GM18909 (cell line): Measurements from ENCODE around the gene RPUSD1.
"Not testable (repeated sequence)": the region's sequence is repeated elsewhere in the genome, so short reads cannot be mapped to it uniquely, and the experiment has no call there.

Experiments
- ATAC-seq: cut with Tn5 transposase; IDR thresholded peaks from one replicate; pipeline ENCODE4 v1.9.1; 2021; ENCODE audit warnings: mild to moderate bottlenecking; ENCODE audit not compliant: unreplicated experiment, poor library complexity

Gene RPUSD1

GRCh38 chr16:754121-754607, 34.0 kb downstream of the RPUSD1 start:
- not testable (repeated sequence) for ATAC-seq

DNA sequence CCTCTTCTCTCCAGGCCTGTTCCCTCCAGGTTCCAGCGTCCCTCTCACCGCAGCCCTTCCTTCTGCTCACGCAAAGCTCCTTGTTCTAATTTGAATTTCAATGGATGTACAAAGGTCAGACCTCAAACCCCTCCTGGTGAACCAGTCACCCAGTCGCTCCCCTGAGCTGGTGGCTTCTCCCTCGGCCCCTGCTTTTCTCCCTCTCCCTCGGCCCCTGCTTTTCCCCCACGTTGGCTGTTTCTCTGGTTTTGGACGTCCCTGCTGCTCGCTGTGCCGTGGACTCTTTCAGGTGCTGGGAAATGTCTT, 36.2 kb downstream of the RPUSD1 start:
- ATAC-seq: no peak

GRCh38 chr16:751152-752006, 36.8 kb downstream of the RPUSD1 start:
- ATAC-seq: no peak

DNA sequence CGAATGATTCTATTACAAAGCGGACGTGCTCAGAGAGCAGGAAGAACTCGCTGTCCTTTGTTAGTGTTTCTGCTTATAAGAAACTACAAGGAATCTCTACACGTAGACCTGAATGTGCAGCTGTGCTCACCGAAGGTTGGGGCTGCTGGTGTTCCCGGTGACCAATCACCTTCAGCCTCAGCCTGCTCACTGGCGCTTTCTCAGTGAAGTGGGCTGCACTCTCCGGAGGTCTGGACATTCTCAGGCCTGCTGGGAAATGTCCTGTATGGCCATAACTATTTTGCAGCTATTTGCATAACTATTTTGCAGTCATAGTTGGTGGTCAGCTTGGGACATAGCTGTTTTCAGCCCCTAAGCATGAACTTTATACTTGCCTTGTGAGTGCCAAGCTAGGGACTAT, 37.7 kb downstream of the RPUSD1 start:
- ATAC-seq: no peak

DNA sequence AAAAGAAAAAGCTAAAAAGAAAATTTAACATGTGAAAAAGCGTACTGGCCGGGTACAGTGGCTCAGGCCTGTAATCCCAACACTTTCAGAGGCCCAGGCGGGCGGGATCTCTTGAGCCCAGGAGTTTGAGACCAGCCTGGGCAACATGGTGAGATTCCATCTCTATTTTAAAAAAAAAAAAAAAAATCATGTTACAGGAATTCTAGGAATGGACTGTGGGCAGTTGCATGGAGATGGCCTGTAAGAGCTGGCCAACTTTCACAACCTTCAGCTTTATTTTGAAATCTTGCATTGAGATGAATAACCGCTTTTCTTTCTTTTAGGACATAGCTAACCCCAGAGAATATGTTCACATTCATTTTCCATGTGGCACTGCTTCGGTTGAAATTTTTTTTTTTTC, 39.2 kb downstream of the RPUSD1 start:
- ATAC-seq: no peak

- ATAC-seq: no peak
Observed at GRCh38 chr16:747978-748746, 40.0 kb downstream of the RPUSD1 start.

GRCh38 chr16:746637-747036, 41.5 kb downstream of the RPUSD1 start:
- ATAC-seq: no peak

DNA sequence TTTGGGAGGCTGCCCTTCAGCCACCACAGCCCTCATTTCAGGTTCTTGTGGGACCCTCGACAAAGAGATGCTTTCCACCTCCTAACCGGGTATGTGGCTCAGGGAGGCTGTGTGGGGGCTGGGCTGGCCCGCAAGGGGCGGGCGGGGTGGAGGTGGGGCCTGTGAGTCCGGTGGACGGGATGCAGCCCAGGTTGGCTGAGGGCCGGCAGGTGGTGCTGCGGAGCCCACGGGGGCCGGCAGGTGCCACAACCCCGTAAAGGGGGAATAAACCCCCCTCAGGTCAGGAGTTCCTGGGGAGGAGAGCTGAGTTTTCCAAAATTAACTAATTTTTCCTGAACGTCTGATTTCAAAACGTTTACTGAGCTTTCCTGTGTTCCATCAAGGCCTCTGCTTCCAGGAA, 42.4 kb downstream of the RPUSD1 start:
- no peak for ATAC-seq

DNA sequence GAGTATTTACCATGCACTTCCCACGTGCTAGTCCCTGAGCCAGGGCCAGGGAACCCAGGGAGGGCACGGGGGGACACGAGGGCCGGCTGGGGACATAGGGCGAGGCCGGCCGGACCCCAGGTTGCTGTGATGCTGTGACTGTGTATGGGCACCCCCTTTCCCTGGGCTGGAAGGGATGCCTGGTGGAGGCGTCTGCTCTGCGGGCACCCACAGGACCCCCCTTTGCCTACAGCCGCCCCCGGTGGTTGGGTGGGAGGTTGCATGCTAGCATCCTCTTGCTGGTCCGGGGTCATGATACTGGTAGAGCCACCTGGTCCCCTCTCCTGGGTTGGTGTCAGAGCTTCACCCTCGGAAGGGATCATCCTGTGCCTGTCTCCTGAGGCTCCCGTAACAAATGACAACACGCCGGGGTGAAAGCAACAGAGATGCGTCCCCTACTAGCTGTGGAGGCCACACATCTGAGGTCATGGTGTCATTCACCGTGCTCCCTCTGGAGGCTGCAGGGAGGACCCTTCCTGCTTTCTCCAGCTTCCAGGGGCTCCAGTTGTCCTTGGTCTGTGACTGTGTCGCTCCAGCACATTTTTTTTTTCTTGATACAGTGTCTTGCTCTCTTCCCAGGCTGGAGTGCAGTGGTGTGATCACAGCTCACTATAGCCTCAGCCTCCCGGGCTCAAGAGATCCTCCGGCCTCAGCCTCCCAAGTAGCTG, 44.2 kb downstream of the RPUSD1 start:
- no peak for ATAC-seq

DNA sequence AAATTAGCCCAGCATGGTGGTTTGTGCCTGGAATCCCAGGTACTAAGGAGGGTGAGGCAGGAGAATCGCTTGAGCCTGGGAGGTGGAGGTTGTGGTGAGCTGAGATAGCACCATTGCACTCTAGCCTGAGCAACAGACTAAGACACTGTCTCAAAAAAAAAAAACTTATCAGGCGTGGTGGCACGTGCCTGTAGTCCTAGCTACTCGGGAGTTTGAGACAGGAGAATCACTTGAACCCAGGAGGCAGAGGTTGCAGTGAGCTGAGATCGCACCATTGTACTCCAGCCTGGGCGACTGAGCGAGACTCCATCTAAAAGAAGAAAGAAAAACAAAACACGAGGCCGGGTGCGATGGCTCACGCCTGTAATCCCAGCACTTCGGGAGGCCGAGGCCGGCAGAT, 45.3 kb downstream of the RPUSD1 start:
- ATAC-seq: not testable (repeated sequence)

GRCh38 chr16:741986-742629, 46.1 kb downstream of the RPUSD1 start:
- no peak for ATAC-seq

GRCh38 chr16:740764-741505, 47.2 kb downstream of the RPUSD1 start, which contains the start of gene CIAO3:
TSS of gene CIAO3 (minus strand) at chr16:740997. CDS start at chr16:740985, 12 bp downstream.
- peak; percentile 77 for ATAC-seq

DNA sequence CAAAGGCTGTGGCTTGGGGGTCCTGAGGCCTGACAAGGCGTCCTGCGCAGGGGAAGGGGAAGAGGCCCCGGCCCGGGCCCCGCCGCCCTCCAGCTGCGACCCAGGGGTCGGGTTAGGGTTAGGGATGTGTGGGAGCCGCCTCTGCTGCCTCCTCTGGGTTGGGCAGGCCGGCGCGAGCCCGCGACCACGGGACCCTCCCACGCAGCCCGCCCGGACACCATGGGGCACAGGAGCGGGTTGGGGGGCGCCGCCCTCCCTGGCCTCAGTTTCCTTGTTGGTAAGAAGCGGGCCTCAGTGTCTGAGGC, 47.8 kb downstream of the RPUSD1 start:
- ATAC-seq: peak; percentile 22

DNA sequence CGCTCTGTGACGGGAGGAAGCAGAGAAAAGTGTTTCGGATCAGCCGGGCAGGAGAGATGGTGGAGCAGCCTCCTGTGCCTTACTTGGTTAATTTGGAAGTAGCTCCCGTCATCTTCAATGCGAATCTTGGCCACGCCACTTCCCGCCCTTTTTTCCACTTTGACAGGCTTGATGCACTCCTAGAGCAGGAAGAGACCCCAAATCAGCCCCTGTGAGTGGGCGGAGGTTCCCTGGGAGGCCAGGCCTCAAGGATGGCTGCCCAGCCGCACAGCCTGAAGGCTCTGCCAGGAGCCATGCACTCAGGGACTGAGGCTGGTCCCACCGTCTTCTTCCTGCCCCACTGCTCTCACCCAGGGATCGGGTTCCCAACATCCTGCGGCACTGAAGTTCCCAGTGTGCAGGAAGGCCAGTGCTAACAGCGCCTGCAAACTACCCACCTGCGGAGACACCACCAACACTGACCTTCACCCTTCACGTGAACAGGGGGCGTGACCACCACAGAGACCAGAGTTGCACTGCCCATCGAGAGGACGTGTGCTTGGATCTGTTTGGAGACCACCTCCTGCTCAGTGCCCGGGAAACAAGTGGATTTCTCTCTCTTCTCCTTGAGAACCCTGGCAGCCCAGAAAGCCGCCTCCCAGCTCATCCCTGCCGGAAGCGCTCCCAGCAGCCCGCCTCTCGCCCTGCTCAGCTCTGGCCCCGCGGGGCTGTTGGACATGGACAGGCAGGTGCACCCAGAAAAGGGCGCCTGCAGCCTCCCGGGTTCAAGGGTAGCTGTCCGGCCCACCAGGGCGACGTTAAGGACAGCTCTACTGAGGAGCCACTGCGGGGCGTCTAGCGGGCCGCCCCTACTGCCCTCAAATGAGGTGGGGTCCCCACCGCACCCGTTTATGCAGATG, 48.4 kb downstream of the RPUSD1 start:
- no peak for ATAC-seq

- ATAC-seq: no peak
Observed at GRCh38 chr16:736936-737481, 51.2 kb downstream of the RPUSD1 start.

- ATAC-seq: no peak
Observed at GRCh38 chr16:735982-736453, 52.2 kb downstream of the RPUSD1 start.

- ATAC-seq: no peak
Observed at GRCh38 chr16:734981-735881, 53.0 kb downstream of the RPUSD1 start.
